Measurements from ENCODE around the gene VAT1. TPM values are rescaled to one million over a fixed set of nuclear protein-coding genes. Genes with fewer than 3 reads are reported as not detected.
"Not testable (repeated sequence)": the region's sequence is repeated elsewhere in the genome, so short reads cannot be mapped to it uniquely, and the experiment has no call there.

Gene VAT1
- total RNA-seq, 1 donor from 2014 or later = 439 TPM

DNA sequence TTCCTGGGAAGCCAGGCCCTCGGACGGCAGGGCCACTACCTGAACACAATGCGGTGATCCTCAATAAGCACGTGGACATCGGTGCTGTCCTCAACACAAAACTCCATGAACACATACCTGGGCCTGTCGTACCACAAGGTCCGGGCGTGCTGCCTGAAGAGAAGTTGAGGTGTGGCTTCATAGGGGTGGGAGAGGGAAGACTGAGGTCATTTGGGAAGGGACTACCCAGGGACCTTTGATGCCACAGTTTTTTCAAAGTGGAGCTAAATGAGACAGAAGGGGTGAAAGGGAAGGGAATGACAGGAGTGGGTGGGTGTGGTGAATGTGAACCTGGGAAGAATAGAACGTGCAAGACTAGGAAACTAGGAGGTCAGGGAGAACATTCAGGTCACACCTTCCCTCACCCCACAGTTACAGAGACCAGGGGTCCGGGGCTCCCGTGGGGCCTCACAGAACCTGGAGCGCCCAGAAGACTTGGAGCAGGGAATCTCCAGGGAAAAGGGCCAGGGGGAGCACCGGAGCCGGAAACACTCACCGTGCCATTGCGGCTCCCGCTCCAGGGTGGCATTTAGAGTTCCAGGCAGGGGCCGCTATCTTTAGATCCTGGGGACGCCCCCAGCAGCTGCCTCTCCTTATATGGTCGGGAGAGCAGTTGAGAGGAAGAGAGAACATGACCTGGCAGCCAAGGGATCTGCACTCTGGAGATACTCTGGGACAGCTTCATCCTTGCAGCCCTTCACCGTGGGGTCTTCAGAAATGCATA lies 42.5 kb downstream of the VAT1 start, which contains the start of gene PTGES3L:
Gene PTGES3L (minus strand): TSS at position 570 of the 763 bp plus-strand sequence. CDS start 27 bp downstream, at position 543.
- peak within 1 kb of the TSS; percentile 89 for H3K27ac Mint-ChIP-seq (ENCODE audit: unreplicated experiment)
- TF ChIP-seq, protein P1, sequence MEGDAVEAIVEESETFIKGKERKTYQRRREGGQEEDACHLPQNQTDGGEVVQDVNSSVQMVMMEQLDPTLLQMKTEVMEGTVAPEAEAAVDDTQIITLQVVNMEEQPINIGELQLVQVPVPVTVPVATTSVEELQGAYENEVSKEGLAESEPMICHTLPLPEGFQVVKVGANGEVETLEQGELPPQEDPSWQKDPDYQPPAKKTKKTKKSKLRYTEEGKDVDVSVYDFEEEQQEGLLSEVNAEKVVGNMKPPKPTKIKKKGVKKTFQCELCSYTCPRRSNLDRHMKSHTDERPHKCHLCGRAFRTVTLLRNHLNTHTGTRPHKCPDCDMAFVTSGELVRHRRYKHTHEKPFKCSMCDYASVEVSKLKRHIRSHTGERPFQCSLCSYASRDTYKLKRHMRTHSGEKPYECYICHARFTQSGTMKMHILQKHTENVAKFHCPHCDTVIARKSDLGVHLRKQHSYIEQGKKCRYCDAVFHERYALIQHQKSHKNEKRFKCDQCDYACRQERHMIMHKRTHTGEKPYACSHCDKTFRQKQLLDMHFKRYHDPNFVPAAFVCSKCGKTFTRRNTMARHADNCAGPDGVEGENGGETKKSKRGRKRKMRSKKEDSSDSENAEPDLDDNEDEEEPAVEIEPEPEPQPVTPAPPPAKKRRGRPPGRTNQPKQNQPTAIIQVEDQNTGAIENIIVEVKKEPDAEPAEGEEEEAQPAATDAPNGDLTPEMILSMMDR (IDR thresholded peaks at IDR 0.05) = no peak
- H3K36me3 Mint-ChIP-seq (ENCODE audit: unreplicated experiment) = peaks cover 4% of the 10 kb centered on the region
- no peak for DNase-seq (ENCODE audit: extremely low spot score, unreplicated experiment)
- peak within 1 kb of the TSS; percentile 99 for H3K4me3 Mint-ChIP-seq (ENCODE audit: unreplicated experiment)
- H3K27me3 Mint-ChIP-seq (ENCODE audit: unreplicated experiment) = no peaks in the 10 kb centered on the region
- no peaks in the 10 kb centered on the region for H3K9me3 Mint-ChIP-seq (ENCODE audit: unreplicated experiment)
- peaks cover 32% of the 10 kb centered on the region for H3K4me1 Mint-ChIP-seq (ENCODE audit: unreplicated experiment)

DNA sequence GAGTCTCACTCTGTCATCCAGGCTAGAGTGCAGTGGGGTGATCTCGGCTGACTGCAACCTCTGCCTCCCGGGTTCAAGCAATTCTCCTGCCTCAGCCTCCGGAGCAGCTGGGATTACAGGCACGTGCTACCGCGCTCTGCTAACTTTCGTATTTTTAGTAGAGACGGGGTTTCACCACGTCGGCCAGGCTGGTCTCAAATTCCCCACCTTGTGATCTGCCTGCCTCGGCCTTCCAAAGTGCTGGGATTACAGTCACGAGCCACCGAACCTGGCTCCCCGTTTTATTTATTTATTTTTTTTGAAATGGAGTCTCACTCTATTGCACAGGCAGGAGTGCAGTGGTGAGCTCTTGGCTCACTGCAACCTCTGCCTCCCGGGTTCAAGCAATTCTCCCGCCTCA lies 46.5 kb downstream of the VAT1 start:
- H3K36me3 Mint-ChIP-seq (ENCODE audit: unreplicated experiment); DNase-seq (ENCODE audit: extremely low spot score, unreplicated experiment); H3K27ac Mint-ChIP-seq (ENCODE audit: unreplicated experiment); H3K27me3 Mint-ChIP-seq (ENCODE audit: unreplicated experiment); H3K9me3 Mint-ChIP-seq (ENCODE audit: unreplicated experiment); H3K4me3 Mint-ChIP-seq (ENCODE audit: unreplicated experiment): not testable (repeated sequence)
- peaks cover 18% of the 10 kb centered on the region for H3K4me1 Mint-ChIP-seq (ENCODE audit: unreplicated experiment)

DNA sequence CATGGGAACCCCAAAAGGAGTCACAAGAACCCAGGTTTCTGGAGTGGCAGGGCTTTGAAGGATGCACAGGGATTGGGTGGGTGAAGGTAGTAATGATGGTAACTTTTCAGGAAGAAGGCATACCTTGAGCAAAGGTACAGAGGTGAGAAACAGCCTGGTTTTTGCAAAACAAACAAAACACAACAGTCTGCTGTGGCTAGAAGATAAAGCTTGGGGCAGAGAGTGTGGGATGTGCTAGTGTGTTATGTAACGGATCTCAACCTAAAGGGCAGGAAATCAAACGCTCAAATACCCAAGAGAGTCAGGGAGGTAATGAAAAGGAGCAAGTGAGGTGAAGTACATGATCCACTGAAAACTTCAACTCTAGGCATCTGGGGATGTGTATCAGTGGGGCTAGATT lies 46.9 kb downstream of the VAT1 start:
- Mint-ChIP-seq H3K27me3 (ENCODE audit: unreplicated experiment) (no peaks in the 10 kb centered on the region), H3K9me3 (ENCODE audit: unreplicated experiment) (no peaks in the 10 kb centered on the region), H3K4me3 (ENCODE audit: unreplicated experiment) (no peak overlapping the region), H3K4me1 (ENCODE audit: unreplicated experiment) (peaks cover 16% of the 10 kb centered on the region), H3K36me3 (ENCODE audit: unreplicated experiment) (no peaks in the 10 kb centered on the region), H3K27ac (ENCODE audit: unreplicated experiment) (no peak overlapping the region)
- no peak for DNase-seq (ENCODE audit: extremely low spot score, unreplicated experiment)
- TF ChIP-seq, protein P1 (IDR thresholded peaks at IDR 0.05) = no peak

DNA sequence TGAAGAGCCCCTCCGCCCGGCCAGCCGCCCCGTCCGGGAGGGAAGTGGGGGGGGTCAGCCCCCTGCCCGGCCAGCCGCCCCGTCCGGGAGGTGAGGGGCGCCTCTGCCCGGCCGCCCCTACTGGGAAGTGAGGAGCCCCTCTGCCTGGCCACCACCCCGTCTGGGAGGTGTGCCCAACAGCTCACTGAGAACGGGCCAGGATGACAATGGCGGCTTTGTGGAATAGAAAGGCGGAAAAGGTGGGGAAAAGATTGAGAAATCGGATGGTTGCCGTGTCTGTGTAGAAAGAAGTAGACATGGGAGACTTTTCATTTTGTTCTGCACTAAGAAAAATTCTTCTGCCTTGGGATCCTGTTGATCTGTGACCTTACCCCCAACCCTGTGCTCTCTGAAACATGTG lies 48.9 kb downstream of the VAT1 start:
- not testable (repeated sequence) for H3K9me3 Mint-ChIP-seq (ENCODE audit: unreplicated experiment); H3K27me3 Mint-ChIP-seq (ENCODE audit: unreplicated experiment); DNase-seq (ENCODE audit: extremely low spot score, unreplicated experiment); H3K4me1 Mint-ChIP-seq (ENCODE audit: unreplicated experiment); H3K36me3 Mint-ChIP-seq (ENCODE audit: unreplicated experiment); H3K27ac Mint-ChIP-seq (ENCODE audit: unreplicated experiment); H3K4me3 Mint-ChIP-seq (ENCODE audit: unreplicated experiment)

DNA sequence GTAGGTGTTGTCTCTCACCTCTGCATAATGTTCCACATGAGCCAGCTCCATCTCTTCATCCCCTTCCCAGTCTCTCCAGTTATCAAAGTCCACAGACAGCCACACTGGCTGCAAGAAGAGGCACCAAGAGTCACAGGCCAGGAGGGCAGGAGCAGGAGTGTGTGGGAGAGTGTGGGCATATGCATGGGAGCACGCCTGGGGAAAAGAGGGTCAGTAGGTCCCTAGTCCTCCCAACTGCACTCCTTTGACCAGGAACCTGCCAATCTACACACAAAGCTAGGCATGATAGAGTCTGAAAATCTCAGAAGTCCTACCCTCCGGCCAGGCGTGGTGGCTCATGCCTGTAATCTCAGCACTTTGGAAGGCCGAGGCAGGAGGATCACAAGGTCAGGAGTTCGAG lies 50.6 kb downstream of the VAT1 start:
- no peak for DNase-seq (ENCODE audit: extremely low spot score, unreplicated experiment)
- Mint-ChIP-seq H3K27ac (ENCODE audit: unreplicated experiment) (no peak overlapping the region), H3K4me1 (ENCODE audit: unreplicated experiment) (peaks cover 3% of the 10 kb centered on the region), H3K27me3 (ENCODE audit: unreplicated experiment) (no peaks in the 10 kb centered on the region), H3K4me3 (ENCODE audit: unreplicated experiment) (no peak overlapping the region), H3K36me3 (ENCODE audit: unreplicated experiment) (no peaks in the 10 kb centered on the region), H3K9me3 (ENCODE audit: unreplicated experiment) (no peaks in the 10 kb centered on the region)
- TF ChIP-seq, protein P1 (IDR thresholded peaks at IDR 0.05) = no peak

DNA sequence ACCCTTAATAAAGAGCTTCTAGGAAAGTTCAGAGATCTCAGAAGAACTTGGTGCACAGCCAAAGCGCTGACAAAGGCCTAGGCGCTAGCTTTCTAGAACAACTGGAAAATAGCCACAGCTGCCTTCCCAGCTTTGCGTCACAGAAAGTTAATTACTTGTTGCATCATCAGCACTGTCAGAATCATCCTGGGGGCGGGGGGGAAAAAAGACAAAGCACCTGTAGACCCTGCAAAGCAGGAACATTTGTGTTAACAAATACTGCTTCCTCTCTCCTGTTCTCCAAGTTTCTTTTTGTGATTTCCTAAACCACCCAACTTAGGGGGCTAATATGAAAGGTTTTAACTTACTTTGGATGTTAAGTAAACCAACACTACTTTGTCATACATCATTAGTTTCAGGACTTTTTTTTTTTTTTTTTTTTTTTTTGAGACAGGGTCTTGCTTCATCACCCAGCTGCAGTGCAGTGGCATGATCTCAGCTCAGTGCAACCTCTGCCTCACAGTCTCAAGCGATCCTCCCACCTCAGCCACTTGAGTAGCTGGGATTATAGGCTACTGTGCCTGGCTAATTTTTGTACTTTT lies 53.1 kb downstream of the VAT1 start:
- Mint-ChIP-seq H3K4me1 (ENCODE audit: unreplicated experiment) (peaks cover 7% of the 10 kb centered on the region), H3K4me3 (ENCODE audit: unreplicated experiment) (no peak overlapping the region), H3K36me3 (ENCODE audit: unreplicated experiment) (no peaks in the 10 kb centered on the region), H3K9me3 (ENCODE audit: unreplicated experiment) (no peaks in the 10 kb centered on the region), H3K27ac (ENCODE audit: unreplicated experiment) (no peak overlapping the region), H3K27me3 (ENCODE audit: unreplicated experiment) (no peaks in the 10 kb centered on the region)
- TF ChIP-seq, protein P1 (IDR thresholded peaks at IDR 0.05) = no peak
- DNase-seq (ENCODE audit: extremely low spot score, unreplicated experiment) = no peak

Measured in osteocyte (in vitro differentiated cells).